Endothelial cell of hepatic sinusoid (primary cell): ENCODE data around the gene HECTD1.
"Not testable (repeated sequence)": the region's sequence is repeated elsewhere in the genome, so short reads cannot be mapped to it uniquely, and the experiment has no call there.

Experiments used
- in situ Hi-C: cut with HindIII; loops from 2 replicates; pipeline ENCODE4 v1.10.0; 2017; ENCODE audit warnings: low sequenced_read_pairs

The HECTD1 gene

DNA sequence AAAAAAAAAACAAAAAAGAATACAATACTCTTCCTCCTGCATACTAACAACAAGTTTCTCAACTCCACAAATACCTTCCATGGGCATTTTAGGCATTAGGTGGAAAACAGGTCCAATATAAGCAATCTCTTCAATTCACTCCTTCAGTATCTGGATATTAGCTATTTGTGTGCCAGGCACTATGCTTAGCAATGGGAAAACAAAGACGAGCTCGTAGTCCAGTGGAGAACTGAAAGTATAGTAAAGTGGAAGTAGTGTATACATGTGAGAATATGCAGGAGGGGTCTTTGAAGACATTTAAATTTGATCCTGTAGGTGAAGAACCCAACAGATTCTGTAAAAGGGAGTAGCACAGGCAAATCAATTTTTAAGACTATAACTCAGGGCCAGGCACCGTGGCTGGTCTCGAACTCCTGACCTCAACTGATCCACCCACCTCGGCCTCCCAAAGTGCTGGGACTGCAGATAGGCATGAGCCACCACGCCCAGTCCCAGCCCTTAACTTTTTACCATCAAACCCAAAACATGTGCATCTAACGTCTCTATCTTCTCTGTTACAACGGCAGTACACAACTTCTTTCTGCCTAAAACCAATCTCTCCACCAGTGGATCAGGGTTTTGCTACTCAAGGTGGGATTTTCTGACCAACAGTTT lies 10.6 kb downstream of the HECTD1 start:
- in situ Hi-C loops = loop anchor here (5.0 kb wide), 1 partner anchor 80 kb away; no protein-coding TSS in a partner anchor

DNA sequence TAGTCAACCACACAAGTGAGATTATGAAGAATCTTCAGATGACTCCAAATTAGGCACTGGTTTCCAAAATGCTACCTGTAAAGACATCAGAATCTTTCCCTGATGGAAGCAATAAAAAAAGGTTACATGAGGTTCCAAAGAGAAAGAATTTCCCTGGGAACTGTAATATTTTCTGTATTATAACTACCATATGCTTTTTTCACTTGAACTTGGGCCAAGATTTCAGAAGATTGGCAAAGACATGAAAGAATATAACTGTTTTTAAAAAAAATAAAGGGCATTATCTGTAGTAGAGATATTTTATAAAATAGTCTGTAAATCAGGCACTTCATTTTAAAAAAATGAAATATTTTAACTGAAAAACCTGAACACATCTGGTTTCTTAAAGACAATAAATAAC lies 12.9 kb downstream of the HECTD1 start:
- in situ Hi-C loops = loop anchor here (5.0 kb wide), 1 partner anchor 77 kb away; no protein-coding TSS in a partner anchor

DNA sequence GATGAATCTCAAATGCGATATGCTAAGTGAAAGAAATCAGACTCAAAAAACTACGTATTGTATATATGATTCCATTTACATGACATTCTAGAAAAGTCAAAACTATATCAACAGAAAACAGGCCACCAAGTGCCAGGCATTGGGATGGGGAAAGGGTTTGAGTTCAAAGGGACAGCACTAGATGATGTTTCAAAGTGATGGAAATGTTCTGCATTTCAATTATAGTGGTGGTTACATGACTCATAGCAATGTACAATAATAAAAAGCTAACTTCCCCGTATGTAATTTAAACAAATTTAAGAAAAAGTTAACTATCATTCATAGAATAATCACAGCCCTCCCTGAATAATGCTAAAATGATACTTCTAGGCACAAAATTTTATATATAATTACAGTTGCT lies 13.5 kb downstream of the HECTD1 start:
- in situ Hi-C loops = no loop called here

DNA sequence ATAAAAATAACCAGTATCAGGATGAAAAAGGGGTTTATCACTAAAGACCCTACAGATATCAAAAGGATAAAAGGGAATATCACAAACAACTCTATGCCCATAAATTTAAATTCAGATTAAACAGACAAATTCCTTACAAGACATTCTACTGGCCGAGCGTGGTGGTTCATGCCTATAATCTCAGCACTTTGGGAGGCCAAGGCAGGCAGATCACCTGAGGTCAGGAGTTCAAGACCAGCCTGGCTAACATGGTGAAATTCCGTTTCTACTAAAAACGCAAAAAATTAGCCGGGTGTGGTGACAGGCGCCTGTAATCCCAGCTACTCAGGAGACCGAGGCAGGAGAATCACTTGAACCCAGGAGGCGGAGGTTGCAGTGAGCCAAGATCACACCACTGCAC lies 15.0 kb downstream of the HECTD1 start:
- in situ Hi-C loops = not testable (repeated sequence)

DNA sequence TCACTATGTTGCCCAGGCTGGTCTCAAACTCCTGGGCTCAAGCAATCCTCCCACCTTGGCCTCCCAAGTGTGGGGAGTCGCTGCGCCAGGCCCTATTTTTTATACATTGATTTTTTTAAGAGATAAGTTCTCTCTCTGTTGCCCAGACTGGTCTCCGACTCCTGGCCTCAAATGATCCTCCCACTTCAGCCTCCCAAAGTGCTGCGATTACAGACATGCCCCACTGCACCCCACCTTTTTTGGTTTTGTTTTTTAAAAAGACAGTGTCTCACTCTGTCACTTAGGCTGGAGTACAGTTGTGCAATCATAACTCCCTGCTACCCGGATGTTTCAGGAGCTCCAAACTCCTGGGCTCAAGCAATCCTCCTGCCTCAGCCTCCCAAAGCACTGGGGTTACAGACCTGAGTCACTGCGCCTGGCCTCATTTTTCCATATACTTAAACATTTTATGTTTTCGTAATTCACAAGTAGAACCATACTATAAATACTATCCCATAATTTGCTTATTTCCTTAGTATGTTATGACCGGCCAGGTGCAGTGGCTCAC lies 16.8 kb downstream of the HECTD1 start:
- in situ Hi-C loops = no loop called here

DNA sequence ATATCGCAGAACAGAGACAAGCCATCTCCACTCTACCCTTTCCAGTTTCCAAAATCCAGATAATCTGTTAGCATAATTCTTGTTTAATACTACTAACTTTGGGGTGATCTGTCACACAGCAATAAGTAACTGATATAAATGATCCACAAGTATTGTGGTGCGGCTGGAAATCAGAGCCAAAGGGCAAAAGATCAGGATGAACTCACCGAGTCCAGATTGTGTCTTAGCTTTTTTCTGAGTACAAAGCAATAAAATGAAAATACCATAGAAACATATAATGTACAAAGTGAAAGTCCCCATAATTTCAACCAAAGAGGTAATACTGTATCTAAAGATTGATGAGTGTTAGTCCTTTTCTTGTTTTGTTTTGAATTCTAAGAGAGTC lies 17.4 kb downstream of the HECTD1 start:
- in situ Hi-C loops = no loop called here

DNA sequence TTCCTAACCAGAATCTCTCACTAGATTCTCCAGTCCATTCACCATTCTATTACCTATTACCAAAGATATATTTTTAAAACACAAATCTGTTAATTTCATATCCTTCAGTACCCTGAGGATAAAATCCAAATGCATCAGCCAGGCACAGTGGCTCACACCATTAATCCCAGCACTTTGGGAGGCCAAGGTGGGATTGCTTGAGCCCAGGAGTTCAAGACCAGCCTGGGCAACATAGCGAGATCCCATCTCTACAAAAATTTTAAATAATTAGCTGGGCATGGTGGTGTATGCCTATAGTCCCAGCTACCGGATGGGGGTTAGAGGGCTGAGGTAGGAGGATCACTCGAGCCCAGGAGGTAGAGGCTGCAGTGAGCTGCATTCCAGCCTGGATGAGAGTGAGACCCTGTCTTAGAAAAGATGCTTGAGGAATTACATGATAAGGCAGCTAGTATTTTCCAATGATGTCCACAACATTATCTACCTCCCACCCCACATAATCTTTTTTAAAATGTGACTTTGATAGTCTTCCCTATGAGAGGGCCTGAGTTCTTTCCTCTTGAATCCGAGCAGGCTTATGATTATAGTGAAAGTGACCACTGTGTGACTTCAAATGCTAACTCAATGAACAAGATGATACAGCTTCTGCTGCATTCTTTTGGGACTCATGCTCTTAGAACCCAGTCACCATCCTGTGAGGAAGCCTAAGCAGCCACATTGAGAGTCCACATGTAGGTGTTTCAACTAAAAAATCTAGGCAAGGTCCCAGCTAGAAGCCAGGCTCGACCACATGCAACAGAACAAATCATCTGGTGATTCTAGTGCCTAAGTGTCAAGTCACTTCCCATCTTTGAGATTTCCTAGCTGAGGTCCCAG lies 18.0 kb downstream of the HECTD1 start:
- in situ Hi-C loops = no loop called here

DNA sequence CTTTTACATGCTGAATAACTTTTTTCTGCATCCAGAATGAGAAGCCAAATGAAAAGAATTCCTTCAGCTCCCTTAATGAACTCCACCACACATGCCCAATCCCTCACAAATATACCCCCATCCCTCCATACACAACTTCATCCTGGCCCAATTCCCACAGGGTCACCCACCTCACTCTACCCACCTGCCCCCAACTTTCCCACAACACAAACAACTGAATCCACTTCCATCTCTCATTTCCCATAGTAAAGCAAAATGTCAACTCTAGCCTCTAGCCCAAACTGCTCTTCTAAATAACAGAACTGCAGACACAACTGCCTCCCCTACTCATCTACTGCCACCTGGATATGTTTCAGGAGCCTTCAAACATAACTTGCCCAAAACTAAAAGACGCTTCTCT lies 18.8 kb downstream of the HECTD1 start:
- in situ Hi-C loops = no loop called here

DNA sequence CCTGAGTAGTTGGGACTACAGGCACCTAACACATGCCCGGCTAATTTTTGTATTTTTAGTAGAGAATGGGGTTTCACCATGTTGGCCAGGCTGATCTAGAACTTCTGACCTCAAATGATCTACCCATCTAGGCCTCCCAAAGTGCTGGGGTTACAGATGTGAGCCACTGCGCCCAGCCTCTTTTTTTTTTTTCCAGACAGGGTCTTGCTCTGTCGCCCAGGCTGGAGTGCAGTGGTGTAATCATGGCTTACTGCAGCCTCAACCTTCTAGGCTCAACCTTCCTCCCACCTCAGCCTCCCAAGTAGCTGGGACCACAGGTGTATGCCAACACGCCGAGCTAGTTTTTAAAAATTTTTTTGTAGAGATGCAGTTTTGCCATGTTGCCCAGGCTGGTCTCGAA lies 25.6 kb downstream of the HECTD1 start:
- in situ Hi-C loops = not testable (repeated sequence)

DNA sequence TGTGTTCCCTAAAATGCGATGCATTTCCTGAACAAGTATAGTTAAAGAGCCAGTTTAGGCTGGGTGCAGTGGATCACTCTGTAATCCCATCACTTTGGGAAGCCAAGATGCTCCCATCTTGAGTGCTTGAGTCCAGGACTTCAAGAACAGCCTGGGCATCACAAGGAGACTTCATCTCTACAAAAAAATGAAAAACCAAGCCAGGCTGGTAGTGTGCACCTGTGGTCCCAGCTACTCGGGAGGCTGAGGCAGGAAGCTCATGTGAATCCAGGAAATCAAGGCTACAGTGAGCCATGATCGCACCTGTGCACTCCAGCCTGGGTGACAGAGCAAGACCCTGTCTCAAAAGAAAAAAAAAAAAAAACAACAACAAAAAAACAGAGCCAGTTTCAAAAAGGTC lies 26.3 kb downstream of the HECTD1 start:
- in situ Hi-C loops = no loop called here

DNA sequence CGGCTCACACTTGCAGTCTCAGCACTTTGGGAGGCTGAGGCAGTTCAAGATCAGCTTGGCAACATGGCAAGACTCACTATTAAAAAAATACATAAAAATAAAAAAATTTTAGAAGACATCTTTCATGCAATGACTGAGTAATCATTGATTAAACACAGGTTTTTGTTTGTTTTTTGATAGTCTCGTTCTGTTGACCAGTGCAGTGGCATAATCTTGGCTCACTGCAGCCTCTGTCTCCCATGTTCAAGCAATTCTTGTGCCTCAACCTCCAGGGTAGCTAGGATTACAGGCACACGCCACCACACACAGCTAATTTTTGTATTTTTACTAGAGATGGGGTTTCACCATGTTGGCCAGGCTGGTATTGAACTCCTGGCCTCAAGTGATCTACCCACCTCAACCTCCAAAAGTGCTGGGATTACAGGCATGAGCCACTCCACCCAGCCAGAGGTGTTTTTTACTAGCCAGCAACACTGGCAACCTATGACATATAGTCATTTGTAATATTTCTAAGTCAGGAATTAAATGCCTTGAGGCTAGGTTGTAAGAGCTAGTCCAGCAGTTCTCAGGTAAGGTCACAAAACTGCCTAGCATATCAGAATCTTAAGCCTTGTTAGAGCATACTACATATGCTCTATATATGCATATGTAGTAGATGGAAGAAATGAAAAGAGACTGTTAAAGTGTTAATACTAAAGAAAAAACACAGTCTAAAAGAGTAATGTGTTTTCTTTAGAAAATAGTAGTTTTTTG lies 27.1 kb downstream of the HECTD1 start:
- in situ Hi-C loops = no loop called here

DNA sequence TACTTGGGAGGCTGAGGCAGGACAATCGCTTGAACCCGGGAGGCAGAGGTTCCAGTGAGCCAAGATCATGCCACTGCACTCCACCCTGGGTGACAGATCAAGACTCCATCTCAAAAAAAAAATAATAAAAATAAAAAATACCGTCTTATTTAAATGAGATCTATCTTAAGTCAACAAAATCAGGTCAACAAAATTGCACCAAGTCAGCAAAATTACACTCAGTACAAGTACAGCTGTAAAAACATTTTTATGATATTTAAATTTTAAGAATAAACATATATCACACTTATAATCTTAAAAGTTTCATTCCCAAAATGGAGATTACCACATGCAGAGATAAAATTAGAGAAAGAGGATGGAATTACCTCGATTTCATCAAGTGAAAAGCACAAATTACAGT lies 33.2 kb downstream of the HECTD1 start:
- in situ Hi-C loops = no loop called here

DNA sequence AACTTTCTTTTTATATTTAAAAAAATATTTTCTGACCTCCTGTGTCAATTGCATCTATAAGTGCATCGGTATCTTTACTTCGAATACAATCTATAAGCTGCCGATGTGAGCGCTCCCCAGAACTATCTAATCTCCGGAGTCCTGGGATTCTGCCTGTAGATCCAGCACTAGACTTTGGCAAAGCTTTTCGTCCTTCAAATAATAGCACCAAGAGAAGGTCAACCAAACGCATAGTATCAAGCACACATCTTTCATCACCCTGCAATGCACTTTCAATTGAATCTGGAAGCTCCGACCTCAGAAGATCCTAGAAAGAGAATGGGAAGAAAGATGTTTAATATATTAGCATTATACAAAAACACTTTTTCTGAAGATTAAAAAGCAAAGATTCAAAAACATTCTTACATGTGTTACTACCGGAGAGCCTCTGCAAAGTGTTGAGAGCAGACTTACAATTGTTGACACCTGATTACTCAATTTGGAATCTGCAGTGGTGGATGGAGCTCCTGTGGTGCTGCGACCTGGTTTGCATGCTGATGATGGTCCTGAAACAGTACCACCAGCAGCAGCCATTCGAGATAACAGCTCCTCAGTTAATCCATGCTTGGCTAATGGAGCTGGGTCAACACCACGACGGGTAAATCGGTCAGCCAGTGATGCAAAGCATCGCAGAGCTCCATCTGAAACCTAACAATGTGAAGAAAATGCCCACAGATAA lies 34.3 kb downstream of the HECTD1 start:
- in situ Hi-C loops = no loop called here

DNA sequence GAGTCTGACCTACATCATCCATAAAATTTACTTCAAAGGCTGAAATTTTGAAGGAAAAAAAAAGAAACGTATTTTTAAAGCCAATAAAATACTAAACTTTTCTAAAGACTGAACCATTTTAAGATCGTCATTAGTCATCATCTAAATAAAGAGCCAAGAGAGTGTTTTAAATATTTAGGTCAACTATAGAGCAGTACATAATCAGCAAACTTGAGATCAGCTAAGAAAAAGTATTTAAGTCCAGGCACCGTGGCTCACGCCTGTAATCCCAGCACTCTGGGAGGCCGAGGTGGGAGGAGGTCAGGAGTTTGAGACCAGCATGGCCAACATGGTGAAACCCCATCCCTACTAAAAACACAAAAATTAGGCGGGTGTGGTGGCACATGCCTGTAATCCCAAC lies 35.5 kb downstream of the HECTD1 start:
- in situ Hi-C loops = no loop called here

DNA sequence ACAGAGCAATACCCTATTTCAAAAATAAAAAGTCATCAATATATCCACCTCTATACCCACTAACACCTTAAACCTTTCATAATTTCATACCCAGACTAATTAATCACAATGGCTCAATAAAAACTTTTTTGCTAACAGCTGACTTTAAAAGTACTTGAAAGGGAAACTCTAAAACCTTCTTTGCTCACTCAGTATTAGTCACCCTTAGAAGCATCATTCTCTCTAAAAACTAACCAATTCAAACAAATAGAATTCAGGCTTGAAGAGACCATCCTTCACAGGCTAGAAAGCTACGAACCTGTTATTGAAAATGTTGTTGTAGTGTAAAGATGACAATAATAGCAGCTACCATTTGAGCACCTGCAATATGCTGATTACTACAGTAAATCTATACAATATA lies 37.2 kb downstream of the HECTD1 start:
- in situ Hi-C loops = no loop called here

DNA sequence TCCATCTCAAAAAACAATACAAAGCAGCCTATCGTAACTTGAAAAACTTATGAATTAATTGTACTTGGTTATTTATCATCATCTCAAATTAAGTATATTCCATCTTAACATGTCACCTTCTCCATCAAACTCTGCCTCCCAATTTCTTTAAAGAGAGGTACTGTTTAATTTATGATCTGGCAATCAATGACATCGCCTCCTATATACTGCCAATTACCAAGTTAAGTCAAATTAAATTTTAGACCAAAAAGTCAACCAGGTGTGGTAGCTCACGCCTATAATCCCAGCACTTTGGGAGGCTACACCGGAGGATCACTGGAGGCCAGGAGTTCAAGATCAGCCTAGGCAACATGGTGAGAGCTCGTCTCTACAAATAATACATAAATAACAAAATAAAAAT lies 37.7 kb downstream of the HECTD1 start:
- in situ Hi-C loops = no loop called here

DNA sequence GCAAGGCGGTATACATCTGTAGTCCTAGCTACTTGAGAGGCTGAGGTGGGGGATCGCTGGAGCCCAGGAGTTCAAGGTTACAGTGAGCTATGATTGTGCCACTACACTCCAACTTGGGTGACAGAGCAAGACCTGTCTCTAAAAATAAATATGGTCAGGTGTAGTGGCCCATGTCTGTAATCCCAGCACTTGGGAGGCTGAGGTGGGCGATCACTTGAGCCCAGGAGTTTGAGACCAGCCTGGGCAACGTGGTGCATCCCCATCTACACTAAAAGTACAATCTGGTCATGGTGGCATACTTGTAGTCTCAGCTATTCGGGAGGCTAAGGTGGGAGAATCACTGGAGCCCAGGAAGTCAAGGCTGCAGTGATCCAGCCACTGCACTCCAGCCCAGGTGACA lies 40.6 kb downstream of the HECTD1 start:
- in situ Hi-C loops = no loop called here

DNA sequence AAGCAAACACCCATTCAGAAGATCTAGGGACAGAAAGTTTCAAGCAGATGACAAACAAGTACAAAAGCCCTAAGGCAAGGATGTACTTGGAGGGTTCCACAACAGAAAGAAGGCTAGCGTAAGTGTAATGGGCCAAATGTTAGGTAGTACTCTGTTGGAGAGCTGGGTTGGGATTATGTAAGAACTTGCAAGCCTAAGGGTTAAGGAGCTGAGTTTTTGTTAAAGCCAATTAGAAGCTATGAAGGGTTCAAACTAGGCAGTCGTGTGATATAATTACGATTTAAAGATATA lies 41.4 kb downstream of the HECTD1 start:
- in situ Hi-C loops = no loop called here

DNA sequence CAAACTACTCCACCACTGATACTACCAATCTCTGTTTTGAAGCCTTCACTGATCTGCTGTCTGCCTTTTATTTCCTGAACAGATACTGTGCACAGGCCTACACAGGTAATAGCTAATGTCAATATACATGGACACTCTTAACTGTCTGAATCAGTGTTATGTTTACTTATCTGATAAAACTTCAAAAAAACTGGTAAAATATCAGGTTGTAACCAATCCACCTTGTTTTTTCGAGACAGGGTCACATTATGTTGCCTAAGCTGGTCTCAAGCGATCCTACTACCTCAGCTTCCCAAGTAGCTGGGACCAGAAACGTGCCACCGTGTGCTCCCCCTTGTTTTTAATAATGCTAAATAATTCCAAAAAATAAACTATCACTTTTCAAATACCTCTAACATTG lies 43.5 kb downstream of the HECTD1 start:
- in situ Hi-C loops = no loop called here

DNA sequence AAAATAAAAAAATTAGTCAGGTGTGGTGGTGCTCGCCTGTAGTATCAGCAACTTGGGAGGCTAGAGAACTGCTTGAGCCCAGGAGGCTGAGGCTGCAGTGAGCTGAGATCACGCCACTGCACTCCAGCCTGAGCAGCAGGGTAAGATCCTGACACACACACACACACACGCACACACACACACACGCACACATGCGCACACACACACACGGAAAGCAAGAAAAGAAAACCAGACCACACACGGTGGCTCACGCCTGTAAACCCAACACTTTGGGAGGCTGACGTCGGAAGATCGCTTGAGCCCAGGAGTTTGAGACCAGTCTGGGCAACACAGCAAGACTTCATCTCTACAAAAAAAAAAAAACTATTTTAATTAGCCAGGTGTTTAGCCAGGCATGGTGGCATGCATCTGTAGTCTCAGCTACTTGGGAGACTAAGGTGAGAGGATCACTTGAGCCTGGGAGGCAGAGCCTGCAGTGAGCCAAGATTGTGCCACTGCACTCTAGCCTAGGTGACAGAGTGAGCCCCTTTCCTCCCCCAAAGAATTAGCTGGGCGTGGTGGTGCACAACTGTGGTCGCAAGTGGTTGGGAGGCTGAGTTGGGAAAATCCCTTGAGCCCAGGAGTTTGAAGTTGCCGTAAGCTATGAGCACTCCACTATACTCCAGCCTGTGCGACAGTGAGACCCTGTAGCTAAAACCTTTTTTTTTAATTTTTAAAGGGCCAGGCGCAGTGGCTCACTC lies 44.5 kb downstream of the HECTD1 start:
- in situ Hi-C loops = no loop called here
